ENCODE results near the gene CENPC. TPM values are rescaled to one million over a fixed set of nuclear protein-coding genes. Genes with fewer than 3 reads are reported as not detected.

The CENPC gene
- total and polyA plus RNA-seq, 2 donors (not counting 1 experiment from before 2014, with no cell fraction given): 11.7 to 67.0 TPM

DNA sequence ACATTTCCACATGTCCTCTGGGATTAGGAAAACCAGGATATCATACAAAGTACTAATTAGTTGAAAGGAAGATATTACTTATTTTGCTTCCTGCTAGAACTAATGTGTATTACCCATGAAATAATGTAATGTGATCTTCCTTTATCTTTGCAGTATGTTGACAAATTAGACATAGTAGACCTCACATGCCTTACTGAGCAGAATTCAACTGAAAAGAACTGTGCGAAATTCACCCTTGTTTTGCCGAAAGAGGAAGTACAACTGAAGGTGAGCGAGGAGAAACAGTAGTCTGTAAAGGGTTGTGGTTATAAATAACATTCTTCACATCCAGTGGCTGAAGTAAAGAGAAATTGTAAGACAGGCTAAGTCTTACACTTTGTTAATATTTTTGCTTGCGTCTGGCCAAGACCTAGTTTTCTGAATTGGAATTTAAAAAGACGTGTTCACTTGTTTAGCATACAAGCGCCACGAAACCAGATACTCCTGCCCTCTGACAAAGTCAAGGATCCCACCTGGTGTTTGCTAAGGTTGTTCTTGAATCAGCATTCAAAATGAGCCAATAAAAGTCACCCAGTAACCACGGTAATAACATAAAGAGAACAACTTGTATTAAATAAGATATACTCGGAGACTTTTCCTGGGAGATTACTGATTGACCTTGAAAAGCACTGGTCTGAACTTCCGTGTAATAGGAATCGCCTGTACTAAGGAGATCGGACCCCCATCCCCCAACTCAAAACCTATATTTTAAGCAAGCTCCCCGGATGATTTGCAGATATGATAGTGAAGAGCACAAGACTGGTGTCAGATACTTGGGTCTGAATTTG lies 30.1 kb upstream of the CENPC start:
- ATAC-seq (ENCODE audit: low read depth) (peak; percentile 91), DNase-seq (peak; percentile 83)
- H3K27me3 Mint-ChIP-seq: no peaks in the 10 kb centered on the region
- peak overlapping the region; percentile 55 for H3K4me3 Mint-ChIP-seq
- TF ChIP-seq, protein P1, sequence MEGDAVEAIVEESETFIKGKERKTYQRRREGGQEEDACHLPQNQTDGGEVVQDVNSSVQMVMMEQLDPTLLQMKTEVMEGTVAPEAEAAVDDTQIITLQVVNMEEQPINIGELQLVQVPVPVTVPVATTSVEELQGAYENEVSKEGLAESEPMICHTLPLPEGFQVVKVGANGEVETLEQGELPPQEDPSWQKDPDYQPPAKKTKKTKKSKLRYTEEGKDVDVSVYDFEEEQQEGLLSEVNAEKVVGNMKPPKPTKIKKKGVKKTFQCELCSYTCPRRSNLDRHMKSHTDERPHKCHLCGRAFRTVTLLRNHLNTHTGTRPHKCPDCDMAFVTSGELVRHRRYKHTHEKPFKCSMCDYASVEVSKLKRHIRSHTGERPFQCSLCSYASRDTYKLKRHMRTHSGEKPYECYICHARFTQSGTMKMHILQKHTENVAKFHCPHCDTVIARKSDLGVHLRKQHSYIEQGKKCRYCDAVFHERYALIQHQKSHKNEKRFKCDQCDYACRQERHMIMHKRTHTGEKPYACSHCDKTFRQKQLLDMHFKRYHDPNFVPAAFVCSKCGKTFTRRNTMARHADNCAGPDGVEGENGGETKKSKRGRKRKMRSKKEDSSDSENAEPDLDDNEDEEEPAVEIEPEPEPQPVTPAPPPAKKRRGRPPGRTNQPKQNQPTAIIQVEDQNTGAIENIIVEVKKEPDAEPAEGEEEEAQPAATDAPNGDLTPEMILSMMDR (IDR thresholded peaks at IDR 0.05): no peak
- no peak for TF ChIP-seq EZH2 (IDR thresholded peaks at IDR 0.05; ENCODE audit: borderline replicate concordance, insufficient read depth, low read depth, low read length, poor library complexity, severe bottlenecking)
- Histone ChIP-seq H3K4me1 (ENCODE audit: control insufficient read depth in 2 of 2, insufficient read depth in 2 of 2, low read length in 2 of 2) (peaks cover 50 to 67% of the 10 kb centered on the region in 2 donors), H3K27ac (ENCODE audit: low read length in 2 of 2) (peak overlapping the region; percentile 76 to 92), H3K27me3 (replicated peaks in 1 of 4; ENCODE audit: control extremely low read depth in 1 of 4, control insufficient read depth in 3 of 4, insufficient read depth in 4 of 4, low read length in 3 of 4) (no peaks in the 10 kb centered on the region), H3K9me3 (ENCODE audit: control extremely low read depth in 1 of 3, control insufficient read depth in 2 of 3, insufficient read depth in 1 of 3, low read length in 2 of 3) (no peaks in the 10 kb centered on the region), H3K79me2 (ENCODE audit: control insufficient read depth, insufficient read depth, low read length) (peaks cover 57% of the 10 kb centered on the region), H3K4me2 (replicated peaks; ENCODE audit: low read depth, low read length, poor library complexity, severe bottlenecking) (peak overlapping the region; percentile 74), H2AFZ (ENCODE audit: insufficient read depth, low read depth, low read length, poor library complexity, severe bottlenecking) (peak overlapping the region; percentile 55), H3K36me3 (replicated peaks in 1 of 2; ENCODE audit: control extremely low read depth in 1 of 2, control insufficient read depth in 1 of 2, extremely low read depth in 1 of 2, insufficient read depth in 2 of 2, low read length in 1 of 2) (peaks cover 18 to 50% of the 10 kb centered on the region in 2 experiments), H3K9ac (ENCODE audit: low read length) (peak overlapping the region; percentile 53), H4K20me1 (ENCODE audit: control insufficient read depth, insufficient read depth, low read length, poor library complexity, severe bottlenecking) (no peaks in the 10 kb centered on the region), H3K4me3 (ENCODE audit: control extremely low read depth in 1 of 5, extremely low read depth in 1 of 5, insufficient read depth in 1 of 5, low read depth in 2 of 5, low read length in 4 of 5) (peak overlapping the region; percentile 21 to 56 (median 39))
- POLR2A ChIA-PET: interaction anchor here (0.9 kb wide), 1 partner anchor 23 kb away, joined by 3 read pairs; no protein-coding TSS in a partner anchor
- peak overlapping the region; percentile 69 for H3K27ac Mint-ChIP-seq
- intact Hi-C loops (cut with micrococcal nuclease): loop anchor here (1.0 kb wide), 3 partner anchors 17 to 30 kb away; partner anchors contain the start of genes CENPC and STAP1
- no peaks in the 10 kb centered on the region for H3K9me3 Mint-ChIP-seq (ENCODE audit: insufficient read depth)
- CTCF ChIA-PET: interaction anchor here (1.2 kb wide), 2 partner anchors 25 to 26 kb away, joined by 3 to 6 read pairs; no protein-coding TSS in a partner anchor
- H3K4me1 Mint-ChIP-seq: peaks cover 70% of the 10 kb centered on the region
- no CpG with 5 or more reads among the region's 13 CpGs for WGBS (ENCODE audit: insufficient coverage)

DNA sequence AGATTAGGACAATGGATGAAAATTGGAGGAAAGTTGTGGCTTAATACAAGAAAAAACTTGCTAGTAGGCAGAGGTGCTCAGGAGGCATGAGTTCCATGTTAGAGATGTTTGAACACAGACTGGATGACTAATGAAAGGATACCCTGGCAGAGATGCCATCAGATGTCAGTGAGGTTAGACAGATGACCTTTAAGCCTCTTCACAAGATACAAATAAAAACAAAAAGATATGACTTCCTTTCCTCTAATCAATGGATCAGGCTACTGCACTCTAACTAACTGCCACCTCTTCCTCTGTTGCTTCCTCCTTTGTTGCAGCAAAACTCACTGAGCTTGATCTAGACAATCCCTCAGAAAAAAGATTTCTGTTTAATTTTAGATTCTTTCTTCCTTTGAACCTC lies 27.9 kb upstream of the CENPC start:
- CTCF ChIA-PET: interaction anchor here (1.4 to 2.2 kb wide), 3 partner anchors 12 to 23 kb away, joined by 3 to 7 read pairs (median 5); no protein-coding TSS in a partner anchor
- Mint-ChIP-seq H3K27ac (peak overlapping the region; percentile 85), H3K4me1 (peaks cover 70% of the 10 kb centered on the region), H3K4me3 (peak overlapping the region; percentile 47), H3K9me3 (ENCODE audit: insufficient read depth) (no peaks in the 10 kb centered on the region), H3K27me3 (no peaks in the 10 kb centered on the region)
- H3K4me1 ChIP-seq (ENCODE audit: control insufficient read depth in 2 of 2, insufficient read depth in 2 of 2, low read length in 2 of 2): peaks cover 48 to 66% of the 10 kb centered on the region in 2 donors
- H4K20me1 ChIP-seq (ENCODE audit: control insufficient read depth, insufficient read depth, low read length, poor library complexity, severe bottlenecking): no peaks in the 10 kb centered on the region
- POLR2A ChIA-PET: interaction anchor here (0.5 to 1.7 kb wide), 2 partner anchors 14 to 23 kb away, joined by 3 to 5 read pairs; partner anchors contain the start of gene STAP1
- H3K79me2 ChIP-seq (ENCODE audit: control insufficient read depth, insufficient read depth, low read length): peaks cover 56% of the 10 kb centered on the region
- H3K9me3 ChIP-seq (ENCODE audit: control extremely low read depth in 1 of 3, control insufficient read depth in 2 of 3, insufficient read depth in 1 of 3, low read length in 2 of 3): no peaks in the 10 kb centered on the region
- intact Hi-C loops (cut with micrococcal nuclease): no loop called here
- peaks cover 9 to 33% of the 10 kb centered on the region in 2 experiments for H3K36me3 ChIP-seq (replicated peaks in 1 of 2; ENCODE audit: control extremely low read depth in 1 of 2, control insufficient read depth in 1 of 2, extremely low read depth in 1 of 2, insufficient read depth in 2 of 2, low read length in 1 of 2)
- H2AFZ ChIP-seq (ENCODE audit: insufficient read depth, low read depth, low read length, poor library complexity, severe bottlenecking): peak overlapping the region; percentile 8
- no peak overlapping the region for H3K4me3 ChIP-seq (ENCODE audit: control extremely low read depth in 1 of 5, extremely low read depth in 1 of 5, insufficient read depth in 1 of 5, low read depth in 2 of 5, low read length in 4 of 5)
- peak overlapping the region; percentile 50 for H3K4me2 ChIP-seq (replicated peaks; ENCODE audit: low read depth, low read length, poor library complexity, severe bottlenecking)
- H3K9ac ChIP-seq (ENCODE audit: low read length): peak overlapping the region; percentile 10
- H3K27me3 ChIP-seq (replicated peaks in 1 of 4; ENCODE audit: control extremely low read depth in 1 of 4, control insufficient read depth in 3 of 4, insufficient read depth in 4 of 4, low read length in 3 of 4): no peaks in the 10 kb centered on the region
- H3K27ac ChIP-seq (ENCODE audit: low read length in 2 of 2): peak overlapping the region; percentile 53 to 92
- DNase-seq: no peak
- no peak for TF ChIP-seq EZH2 (IDR thresholded peaks at IDR 0.05; ENCODE audit: borderline replicate concordance, insufficient read depth, low read depth, low read length, poor library complexity, severe bottlenecking)
- TF ChIP-seq, protein P1 (IDR thresholded peaks at IDR 0.05): no peak
- peak; percentile 25 for ATAC-seq (ENCODE audit: low read depth)

Data from B cell (primary cell).